OCI-LY1 (cell line): Measurements from ENCODE around the gene CAMTA1.

ENCODE experiments used
- EZH2 ChIP-seq: fragments of 200-600 bp; sonication (generic), shearing (Covaris generic); IDR thresholded peaks from 2 replicates; pipeline ENCODE4 v1.8.0; 2017; ENCODE audit warnings: borderline replicate concordance, mixed run types, mild to moderate bottlenecking, antibody characterized with exemption, low read length, moderate library complexity, mixed read lengths
- TF ChIP-seq, protein P1 (sequence below): fragments of 200-600 bp; sonication (generic), shearing (Covaris generic); IDR thresholded peaks from 2 replicates; pipeline ENCODE4 v1.5.1; 2017; ENCODE audit warnings: mild to moderate bottlenecking, antibody characterized with exemption, low read length, moderate library complexity, mixed read lengths

- TF ChIP-seq, protein P1, sequence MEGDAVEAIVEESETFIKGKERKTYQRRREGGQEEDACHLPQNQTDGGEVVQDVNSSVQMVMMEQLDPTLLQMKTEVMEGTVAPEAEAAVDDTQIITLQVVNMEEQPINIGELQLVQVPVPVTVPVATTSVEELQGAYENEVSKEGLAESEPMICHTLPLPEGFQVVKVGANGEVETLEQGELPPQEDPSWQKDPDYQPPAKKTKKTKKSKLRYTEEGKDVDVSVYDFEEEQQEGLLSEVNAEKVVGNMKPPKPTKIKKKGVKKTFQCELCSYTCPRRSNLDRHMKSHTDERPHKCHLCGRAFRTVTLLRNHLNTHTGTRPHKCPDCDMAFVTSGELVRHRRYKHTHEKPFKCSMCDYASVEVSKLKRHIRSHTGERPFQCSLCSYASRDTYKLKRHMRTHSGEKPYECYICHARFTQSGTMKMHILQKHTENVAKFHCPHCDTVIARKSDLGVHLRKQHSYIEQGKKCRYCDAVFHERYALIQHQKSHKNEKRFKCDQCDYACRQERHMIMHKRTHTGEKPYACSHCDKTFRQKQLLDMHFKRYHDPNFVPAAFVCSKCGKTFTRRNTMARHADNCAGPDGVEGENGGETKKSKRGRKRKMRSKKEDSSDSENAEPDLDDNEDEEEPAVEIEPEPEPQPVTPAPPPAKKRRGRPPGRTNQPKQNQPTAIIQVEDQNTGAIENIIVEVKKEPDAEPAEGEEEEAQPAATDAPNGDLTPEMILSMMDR: no peak
- no peak for TF ChIP-seq EZH2
Measured at GRCh38 chr1:7039590-7040220, 254.5 kb downstream of the CAMTA1 start.
